Osteoblast (primary cell): Measurements from ENCODE around the gene KIRREL3. TPM values are rescaled to one million over a fixed set of nuclear protein-coding genes. Genes with fewer than 3 reads are reported as not detected.

Source experiments
- DNase-seq: peaks from one replicate; pipeline ENCODE4 v3.0.0; 2011; ENCODE audit warnings: low spot score, mixed read lengths; ENCODE audit not compliant: insufficient read length; ENCODE audit errors: missing footprints
- H2AFZ ChIP-seq: 2 replicates; pipeline ENCODE4 v1.6.0; 2011; ENCODE audit warnings: mild to moderate bottlenecking, low read length
- H3K27ac ChIP-seq: 2 replicates; pipeline ENCODE4 v1.5.1; 2011; ENCODE audit warnings: mild to moderate bottlenecking, low read depth, low read length, moderate library complexity
- H3K27me3 ChIP-seq: 2 replicates; pipeline ENCODE4 v1.6.0; 2012; ENCODE audit warnings: mild to moderate bottlenecking, control low read depth, inconsistent platforms, low read length, moderate library complexity; ENCODE audit not compliant: insufficient read depth
- H3K36me3 ChIP-seq: 2 replicates; pipeline ENCODE4 v1.5.1; 2011; ENCODE audit warnings: mild to moderate bottlenecking, low read length, control low read depth, moderate library complexity; ENCODE audit not compliant: insufficient read depth
- H3K4me1 ChIP-seq: 2 replicates; pipeline ENCODE4 v1.5.1; 2011; ENCODE audit warnings: mild to moderate bottlenecking, low read length, control low read depth, moderate library complexity; ENCODE audit not compliant: insufficient read depth
- H3K4me2 ChIP-seq: 2 replicates; pipeline ENCODE4 v1.6.0; 2011; ENCODE audit warnings: mild to moderate bottlenecking, low read length; ENCODE audit not compliant: insufficient read depth
- H3K4me3 ChIP-seq: fragments of 200-600 bp; sonication (generic); 3 replicates; pipeline ENCODE4 v1.5.1; 2012; ENCODE audit warnings: mild to moderate bottlenecking, low read length, inconsistent platforms; ENCODE audit not compliant: insufficient read depth
- H3K79me2 ChIP-seq: 2 replicates; pipeline ENCODE4 v1.6.0; 2012; ENCODE audit warnings: mild to moderate bottlenecking, low read length, control low read depth, inconsistent platforms; ENCODE audit not compliant: insufficient read depth
- H3K9me3 ChIP-seq: 2 replicates; pipeline ENCODE4 v1.5.1; 2011; ENCODE audit warnings: low read depth, low read length, control low read depth
- H4K20me1 ChIP-seq: 2 replicates; pipeline ENCODE4 v1.6.0; 2012; ENCODE audit warnings: mild to moderate bottlenecking, low read length, control low read depth; ENCODE audit not compliant: insufficient read depth
- total RNA-seq: library from RNA; depleted of rRNA; stranded (reverse); fragments of >200 nt; gene quantifications from 2 replicates; pipeline ENCODE4 v1.2.3, GENCODE V29; 2012
- TF ChIP-seq, protein P1 (sequence below): IDR thresholded peaks from 2 replicates; pipeline ENCODE4 v1.5.1; 2011; ENCODE audit warnings: mild to moderate bottlenecking, low read depth, low read length, moderate library complexity; ENCODE audit errors: extremely low read depth

The KIRREL3 gene
- total RNA-seq, 1 donor, result 3.6 TPM

DNA sequence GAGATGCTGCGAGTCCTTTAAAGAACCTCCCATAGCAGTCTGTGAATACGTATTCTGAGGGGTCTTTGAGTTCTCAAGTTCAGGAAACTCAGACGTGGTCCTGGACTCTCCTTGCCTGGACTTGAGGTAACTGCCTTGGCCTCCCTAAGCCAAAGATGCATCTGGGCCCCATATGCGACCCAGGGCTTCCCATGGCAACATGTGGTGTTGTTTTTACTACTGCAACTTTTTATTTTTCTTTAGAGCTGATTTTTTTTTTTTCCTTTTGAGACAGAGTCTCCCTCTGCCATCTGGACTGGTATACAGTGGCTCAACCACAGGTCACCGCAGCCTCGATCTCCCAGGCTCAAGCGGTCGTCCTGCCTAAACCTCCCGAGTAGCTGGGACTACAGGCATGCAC, 324.0 kb downstream of the KIRREL3 start:
- Histone ChIP-seq H2AFZ (no peak overlapping the region), H3K4me3 (no peak overlapping the region), H3K4me2 (no peak overlapping the region), H3K27me3 (no peaks in the 10 kb centered on the region), H3K79me2 (no peaks in the 10 kb centered on the region), H3K27ac (no peak overlapping the region), H4K20me1 (peaks cover 6% of the 10 kb centered on the region), H3K4me1 (no peaks in the 10 kb centered on the region), H3K36me3 (no peaks in the 10 kb centered on the region), H3K9me3 (no peaks in the 10 kb centered on the region)
- no peak for DNase-seq
- TF ChIP-seq, protein P1, sequence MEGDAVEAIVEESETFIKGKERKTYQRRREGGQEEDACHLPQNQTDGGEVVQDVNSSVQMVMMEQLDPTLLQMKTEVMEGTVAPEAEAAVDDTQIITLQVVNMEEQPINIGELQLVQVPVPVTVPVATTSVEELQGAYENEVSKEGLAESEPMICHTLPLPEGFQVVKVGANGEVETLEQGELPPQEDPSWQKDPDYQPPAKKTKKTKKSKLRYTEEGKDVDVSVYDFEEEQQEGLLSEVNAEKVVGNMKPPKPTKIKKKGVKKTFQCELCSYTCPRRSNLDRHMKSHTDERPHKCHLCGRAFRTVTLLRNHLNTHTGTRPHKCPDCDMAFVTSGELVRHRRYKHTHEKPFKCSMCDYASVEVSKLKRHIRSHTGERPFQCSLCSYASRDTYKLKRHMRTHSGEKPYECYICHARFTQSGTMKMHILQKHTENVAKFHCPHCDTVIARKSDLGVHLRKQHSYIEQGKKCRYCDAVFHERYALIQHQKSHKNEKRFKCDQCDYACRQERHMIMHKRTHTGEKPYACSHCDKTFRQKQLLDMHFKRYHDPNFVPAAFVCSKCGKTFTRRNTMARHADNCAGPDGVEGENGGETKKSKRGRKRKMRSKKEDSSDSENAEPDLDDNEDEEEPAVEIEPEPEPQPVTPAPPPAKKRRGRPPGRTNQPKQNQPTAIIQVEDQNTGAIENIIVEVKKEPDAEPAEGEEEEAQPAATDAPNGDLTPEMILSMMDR, result no peak

DNA sequence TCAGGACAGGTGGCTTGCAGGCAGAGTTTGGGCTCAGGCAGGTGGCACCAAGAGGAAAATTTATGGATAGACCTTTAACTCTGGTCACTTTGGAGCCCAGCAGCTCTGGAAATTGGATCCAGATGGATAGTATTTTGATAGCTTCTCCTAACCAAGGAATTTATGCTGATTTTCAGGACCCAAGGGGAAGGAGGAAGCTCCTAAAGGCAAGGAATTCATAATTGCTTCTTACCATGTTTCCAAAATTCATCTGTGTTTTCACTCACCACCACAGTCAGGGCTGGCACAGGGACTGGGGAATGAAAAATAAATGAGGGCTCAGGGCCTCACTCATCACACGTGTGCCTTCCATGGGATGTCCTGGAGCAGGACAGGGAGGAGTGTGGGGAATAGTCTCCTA, 327.3 kb downstream of the KIRREL3 start:
- H3K36me3 ChIP-seq, result no peaks in the 10 kb centered on the region
- no peak overlapping the region for H3K4me3 ChIP-seq
- H3K79me2 ChIP-seq, result no peaks in the 10 kb centered on the region

DNA sequence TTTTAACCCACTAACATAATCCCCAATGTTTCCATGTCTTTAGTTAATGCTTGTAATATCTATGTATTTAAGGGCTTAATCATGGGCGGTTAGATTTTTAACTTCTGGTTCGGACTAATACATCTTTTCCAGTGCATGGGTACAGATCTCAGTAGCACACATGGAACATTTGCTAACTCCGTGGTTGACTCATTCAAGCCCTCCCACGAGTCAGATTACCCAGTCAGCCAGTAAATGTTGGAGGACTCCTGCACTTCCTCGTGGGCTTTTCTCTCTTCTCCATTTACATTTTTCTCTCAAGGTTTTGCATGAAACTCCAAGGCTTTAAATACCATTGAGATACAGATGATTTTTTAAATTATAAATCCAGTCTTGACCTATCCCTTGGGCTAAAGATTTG, 331.2 kb downstream of the KIRREL3 start:
- Histone ChIP-seq H4K20me1 (no peaks in the 10 kb centered on the region), H3K27ac (no peak overlapping the region), H3K4me2 (no peak overlapping the region), H3K4me3 (no peak overlapping the region), H3K36me3 (no peaks in the 10 kb centered on the region), H3K27me3 (no peaks in the 10 kb centered on the region), H3K4me1 (no peaks in the 10 kb centered on the region), H3K79me2 (no peaks in the 10 kb centered on the region), H3K9me3 (no peaks in the 10 kb centered on the region), H2AFZ (no peak overlapping the region)
- no peak for DNase-seq
- TF ChIP-seq, protein P1, result no peak

More for the DNA sequence above, 327.3 kb downstream of the KIRREL3 start:
- Histone ChIP-seq H3K9me3 (no peaks in the 10 kb centered on the region), H4K20me1 (no peaks in the 10 kb centered on the region), H3K4me2 (no peak overlapping the region), H3K4me1 (no peaks in the 10 kb centered on the region), H3K27me3 (no peaks in the 10 kb centered on the region), H2AFZ (no peak overlapping the region), H3K27ac (no peak overlapping the region)
- TF ChIP-seq, protein P1, result no peak
- DNase-seq, result no peak

DNA sequence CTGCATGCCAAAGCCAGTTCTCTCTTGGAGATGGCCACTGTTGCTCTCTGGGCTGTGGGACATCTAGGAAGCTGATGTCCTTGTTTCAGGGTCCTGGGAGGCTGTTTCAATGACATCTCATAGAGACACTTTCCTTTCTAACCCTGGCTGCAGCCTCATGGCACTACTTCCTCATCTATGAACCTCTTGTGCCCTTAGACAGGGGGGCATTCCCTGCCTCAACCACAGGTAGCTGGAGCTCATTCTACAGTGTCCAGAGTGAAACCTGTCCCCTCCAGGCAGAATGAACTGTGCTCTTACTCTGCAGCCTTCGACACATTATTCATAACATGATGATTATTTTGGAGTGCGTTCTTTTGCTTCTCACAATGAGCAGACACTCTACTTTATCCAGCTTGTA, 335.9 kb downstream of the KIRREL3 start:
- Histone ChIP-seq H3K27me3 (no peaks in the 10 kb centered on the region), H3K79me2 (no peaks in the 10 kb centered on the region), H3K27ac (no peak overlapping the region), H3K4me3 (no peak overlapping the region), H3K9me3 (no peaks in the 10 kb centered on the region), H4K20me1 (no peaks in the 10 kb centered on the region), H3K4me1 (no peaks in the 10 kb centered on the region), H3K36me3 (no peaks in the 10 kb centered on the region), H3K4me2 (no peak overlapping the region), H2AFZ (no peak overlapping the region)
- TF ChIP-seq, protein P1, result no peak
- no peak for DNase-seq
